A549 treated with AZD2906 at 1 μM for 4 hours (cell line): ENCODE measurements around the gene KDM1B. TPM values are rescaled to one million over a fixed set of nuclear protein-coding genes. Genes with fewer than 3 reads are reported as not detected.

ENCODE experiments used
- total RNA-seq: library from RNA; stranded (reverse); fragments of 200-300 nt; extraction: Qiagen RNA extraction; gene quantifications from 5 replicates; pipeline ENCODE4 v1.2.3, GENCODE V29; 2022

KDM1B gene, protein sequence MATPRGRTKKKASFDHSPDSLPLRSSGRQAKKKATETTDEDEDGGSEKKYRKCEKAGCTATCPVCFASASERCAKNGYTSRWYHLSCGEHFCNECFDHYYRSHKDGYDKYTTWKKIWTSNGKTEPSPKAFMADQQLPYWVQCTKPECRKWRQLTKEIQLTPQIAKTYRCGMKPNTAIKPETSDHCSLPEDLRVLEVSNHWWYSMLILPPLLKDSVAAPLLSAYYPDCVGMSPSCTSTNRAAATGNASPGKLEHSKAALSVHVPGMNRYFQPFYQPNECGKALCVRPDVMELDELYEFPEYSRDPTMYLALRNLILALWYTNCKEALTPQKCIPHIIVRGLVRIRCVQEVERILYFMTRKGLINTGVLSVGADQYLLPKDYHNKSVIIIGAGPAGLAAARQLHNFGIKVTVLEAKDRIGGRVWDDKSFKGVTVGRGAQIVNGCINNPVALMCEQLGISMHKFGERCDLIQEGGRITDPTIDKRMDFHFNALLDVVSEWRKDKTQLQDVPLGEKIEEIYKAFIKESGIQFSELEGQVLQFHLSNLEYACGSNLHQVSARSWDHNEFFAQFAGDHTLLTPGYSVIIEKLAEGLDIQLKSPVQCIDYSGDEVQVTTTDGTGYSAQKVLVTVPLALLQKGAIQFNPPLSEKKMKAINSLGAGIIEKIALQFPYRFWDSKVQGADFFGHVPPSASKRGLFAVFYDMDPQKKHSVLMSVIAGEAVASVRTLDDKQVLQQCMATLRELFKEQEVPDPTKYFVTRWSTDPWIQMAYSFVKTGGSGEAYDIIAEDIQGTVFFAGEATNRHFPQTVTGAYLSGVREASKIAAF
- 6.7 to 7.6 TPM (median 7.3 TPM) in 5 replicates for total RNA-seq

DNA sequence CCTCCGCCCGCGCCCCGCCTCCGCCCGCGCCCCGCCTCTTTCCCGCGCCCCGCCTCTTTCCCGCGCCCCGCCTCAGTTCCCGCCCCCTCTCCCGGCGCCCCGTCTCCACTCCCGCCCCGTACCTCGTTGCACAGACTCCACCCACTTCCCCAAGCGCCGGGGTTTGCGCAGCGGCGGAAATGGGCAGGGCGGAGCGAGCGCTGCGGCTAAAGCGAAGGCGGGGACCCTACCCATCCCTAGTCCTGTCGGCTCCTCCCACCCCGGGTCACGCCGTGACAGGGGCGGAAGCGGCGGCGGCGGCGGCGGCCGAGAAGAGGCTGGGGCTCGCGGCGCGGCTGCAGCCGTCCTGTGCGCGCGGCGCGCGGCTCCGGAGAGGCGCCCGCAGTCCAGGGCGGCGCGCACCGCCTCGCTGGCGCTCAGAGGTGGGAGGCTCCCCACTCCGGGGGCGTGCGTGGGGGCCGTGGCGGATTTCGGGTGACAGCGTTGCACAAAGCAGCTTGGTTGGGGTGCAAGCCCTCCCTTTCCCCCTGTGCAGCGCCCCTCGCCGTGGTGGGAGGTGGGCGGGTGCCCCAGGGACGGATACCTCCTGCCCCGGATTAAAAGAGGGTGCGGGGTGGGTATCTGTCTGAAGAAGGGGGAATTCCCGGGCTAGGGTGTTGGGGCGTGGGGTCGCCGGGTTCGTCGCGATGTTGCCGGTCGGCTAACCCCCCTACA is at the start of gene KDM1B:
TSS of gene KDM1B (plus strand) at position 273 of the 714 bp plus-strand sequence. CDS start 4,474 bp downstream, outside the sequence.

DNA sequence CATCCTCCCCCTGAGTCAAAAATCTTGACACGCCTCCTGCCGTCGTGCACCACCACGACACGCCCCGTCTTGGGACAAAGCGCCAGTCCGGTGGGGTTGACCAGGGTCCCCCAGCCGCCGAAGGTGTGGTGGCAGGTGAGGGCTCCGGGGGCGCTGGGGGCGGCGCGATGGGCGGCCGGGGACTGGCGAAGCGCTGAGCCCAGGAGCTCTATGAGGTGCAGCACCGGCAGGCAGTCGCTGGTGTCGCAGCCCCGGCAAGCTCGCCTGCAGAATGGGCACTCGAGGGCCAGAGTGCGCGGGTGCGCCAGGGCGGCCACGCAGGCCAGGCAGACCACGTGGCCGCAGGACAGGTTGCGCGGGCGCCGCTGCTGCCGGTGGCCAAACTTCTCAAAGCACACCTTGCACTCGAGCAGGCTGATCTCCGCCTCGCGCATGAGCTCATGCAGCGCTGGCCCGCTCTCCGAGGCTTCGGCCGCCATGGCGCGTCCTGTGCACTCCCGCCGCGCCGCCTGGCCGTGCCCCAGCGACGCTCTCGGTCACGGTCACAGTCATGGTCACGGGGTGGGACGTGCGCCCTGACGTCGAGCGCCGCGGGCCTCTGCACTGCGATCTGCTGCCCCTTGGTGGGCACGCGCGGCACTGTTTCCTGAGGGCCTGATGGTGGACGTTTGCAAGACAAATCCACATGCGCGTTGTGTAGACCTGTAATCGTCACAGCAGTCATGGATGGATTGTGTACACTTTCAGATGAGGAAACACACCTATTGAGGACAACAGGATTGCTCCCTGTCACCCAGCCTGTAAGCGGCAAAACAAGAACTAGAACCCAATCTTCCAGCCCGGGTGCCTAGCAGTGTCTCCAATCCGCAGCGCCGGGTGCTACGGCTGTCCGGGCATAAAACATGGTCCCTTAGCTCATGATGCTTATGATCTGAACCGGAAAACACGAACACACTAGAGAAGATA is 32.8 kb upstream of the KDM1B start, which contains the start of gene NHLRC1:
TSS of gene NHLRC1 (minus strand) at position 550 of the 966 bp plus-strand sequence. CDS start at position 479, 71 bp downstream.

DNA sequence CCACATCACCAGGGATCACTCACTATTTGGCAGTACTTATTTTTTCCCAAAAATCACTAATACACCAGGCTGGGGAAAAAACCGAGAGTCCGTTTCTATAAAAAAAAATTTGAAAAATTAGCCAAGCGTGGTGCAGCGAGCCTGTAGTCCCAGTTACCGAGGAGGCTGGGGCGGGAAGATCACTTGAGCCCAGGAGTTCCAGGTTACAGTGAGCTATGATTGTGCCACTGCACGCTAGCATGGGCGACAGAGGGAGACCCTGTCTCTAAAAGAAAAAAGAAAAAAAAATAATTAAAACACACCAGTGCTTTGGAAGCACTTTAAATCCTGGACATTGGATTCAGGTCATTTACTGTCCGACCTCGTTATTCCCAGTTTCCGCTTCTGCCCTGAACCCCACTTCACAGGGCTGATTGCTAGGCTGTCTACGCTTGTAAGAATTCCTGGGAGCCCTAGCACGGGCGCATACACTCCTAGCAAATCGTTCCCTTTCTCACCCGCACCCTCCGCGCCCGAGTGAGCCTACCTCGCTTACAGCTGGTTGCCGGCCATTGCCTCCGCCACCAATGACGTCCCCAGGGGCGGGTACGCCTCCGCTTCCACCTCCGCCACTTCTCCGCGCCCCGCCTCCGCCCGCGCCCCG is 594 bp upstream of the KDM1B start, which contains the start of gene TPMT:
TSS of gene TPMT (minus strand) at position 571 of the 643 bp plus-strand sequence. CDS start 5,950 bp downstream, outside the sequence.

DNA sequence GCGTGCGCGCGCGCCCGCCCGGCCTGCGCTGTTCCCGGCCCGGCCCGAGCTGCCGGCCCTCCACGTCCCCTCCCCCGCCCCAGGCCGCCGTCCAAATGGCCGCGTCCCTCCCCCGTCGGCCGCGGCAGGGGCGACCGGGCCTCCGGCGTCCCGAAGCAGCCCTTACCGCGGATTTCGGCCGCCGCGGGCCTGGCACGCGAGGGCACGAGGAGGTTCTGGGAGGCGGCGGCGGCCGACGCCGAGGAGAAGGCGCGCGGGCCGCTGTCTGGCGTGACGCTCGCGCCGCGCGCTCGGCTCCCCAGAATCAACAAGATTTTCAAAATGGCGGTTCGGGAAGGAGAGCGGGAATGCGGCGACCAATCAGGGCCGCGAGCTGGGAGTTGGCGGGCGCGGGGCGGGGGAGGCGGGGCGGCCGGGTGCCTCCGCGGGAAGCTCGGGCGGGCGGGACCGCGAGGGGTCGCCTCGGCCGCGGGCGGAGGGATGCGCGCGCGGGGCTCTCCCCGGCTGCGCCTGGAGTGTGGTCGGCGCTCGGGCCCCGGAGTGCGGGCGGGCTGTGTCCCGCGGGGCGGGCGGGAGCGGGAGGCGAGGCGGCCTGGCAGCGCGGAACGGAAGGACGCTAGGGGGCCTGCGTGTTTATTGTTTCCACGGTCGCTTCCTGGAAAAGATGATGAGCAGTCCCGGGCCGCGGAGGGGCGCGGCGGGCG is 109.1 kb downstream of the KDM1B start, which contains the start of gene DEK:
TSS of gene DEK (minus strand) at position 312 of the 704 bp plus-strand sequence. CDS start 543 bp downstream, outside the sequence.

Other genes starting within 250 kb of the KDM1B start
- gene KIF13A, start 167.8 kb upstream of the KDM1B start, total RNA-seq, result 16.0 to 21.4 TPM (median 17.5 TPM) in 5 replicates
- 1.3 to 1.9 TPM (median 1.6 TPM) in 5 replicates for gene NHLRC1, start 32.7 kb upstream of the KDM1B start, total RNA-seq
- 5.1 to 6.6 TPM (median 5.4 TPM) in 5 replicates for gene TPMT, start 345 bp upstream of the KDM1B start, total RNA-seq
- gene DEK, start 109.1 kb downstream of the KDM1B start, total RNA-seq, result 68.4 to 110 TPM (median 75.3 TPM) in 5 replicates
- gene RNF144B, start 231.9 kb downstream of the KDM1B start, total RNA-seq, result 0.11 to 0.58 TPM (median 0.41 TPM) in 5 replicates